Nephron (organoid): ENCODE data around the gene NAPA.
A peak's percentile ranks its signal among the peaks of the same experiment; 100 is the strongest.

Experiments used
- H3K27ac Mint-ChIP-seq, 3 experiments: 2 replicates each; pipeline ENCODE4 v1.8.0; 2020; ENCODE audit warnings: mixed read lengths in 3 of 3, mild to moderate bottlenecking in 2 of 3, moderate library complexity in 1 of 3
- H3K27me3 Mint-ChIP-seq: 2 replicates; pipeline ENCODE4 v1.8.0; 2021; ENCODE audit warnings: low read depth, mild to moderate bottlenecking, moderate library complexity, mixed read lengths
- H3K36me3 Mint-ChIP-seq: 2 replicates; pipeline ENCODE4 v1.8.0; 2020; ENCODE audit warnings: low read depth, mixed read lengths
- H3K4me1 Mint-ChIP-seq: 2 replicates; pipeline ENCODE4 v1.8.0; 2020; ENCODE audit warnings: mixed read lengths
- H3K4me3 Mint-ChIP-seq, 3 experiments: 2 replicates each; pipeline ENCODE4 v1.8.0; 2020; ENCODE audit warnings: mild to moderate bottlenecking in 3 of 3, mixed read lengths in 3 of 3, moderate library complexity in 2 of 3
- H3K9me3 Mint-ChIP-seq: 2 replicates; pipeline ENCODE4 v1.8.0; 2020; ENCODE audit warnings: mixed read lengths
- CTCF ChIP-seq, 3 experiments: fragments of 200-600 bp; sonication (generic); IDR thresholded peaks; one replicate each; pipeline ENCODE4 v1.5.0; 2021; ENCODE audit warnings: antibody characterized with exemption in 3 of 3; ENCODE audit not compliant: unreplicated experiment in 3 of 3

The NAPA gene

DNA sequence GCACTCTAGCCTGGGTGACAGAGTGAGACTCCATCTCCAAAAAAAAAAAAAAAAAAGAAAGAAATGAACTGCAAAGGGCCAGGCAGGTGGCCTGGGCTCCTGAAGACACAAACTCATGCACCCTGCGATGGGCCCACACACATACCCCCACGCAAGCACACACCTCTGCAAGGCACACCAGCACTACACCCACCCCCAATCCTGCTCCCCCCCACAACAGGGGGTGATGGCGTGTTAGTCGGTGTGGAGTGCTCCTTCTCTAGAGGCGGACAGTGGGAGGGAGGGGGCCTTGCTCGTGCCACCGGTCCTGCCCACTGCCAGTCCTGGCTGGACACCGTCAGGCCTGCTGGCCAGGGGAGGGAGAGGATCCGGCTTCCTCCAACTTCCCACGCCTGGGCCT, 41.5 kb downstream of the NAPA start:
- Mint-ChIP-seq H3K4me3 (no peak overlapping the region), H3K27ac (no peak overlapping the region), H3K36me3 (peaks cover 3% of the 10 kb centered on the region), H3K4me1 (peaks cover 10% of the 10 kb centered on the region), H3K27me3 (peaks cover 60% of the 10 kb centered on the region), H3K9me3 (no peaks in the 10 kb centered on the region)
- TF ChIP-seq CTCF (IDR thresholded peaks at IDR 0.05; ENCODE audit: unreplicated experiment in 3 of 3) = no peak

DNA sequence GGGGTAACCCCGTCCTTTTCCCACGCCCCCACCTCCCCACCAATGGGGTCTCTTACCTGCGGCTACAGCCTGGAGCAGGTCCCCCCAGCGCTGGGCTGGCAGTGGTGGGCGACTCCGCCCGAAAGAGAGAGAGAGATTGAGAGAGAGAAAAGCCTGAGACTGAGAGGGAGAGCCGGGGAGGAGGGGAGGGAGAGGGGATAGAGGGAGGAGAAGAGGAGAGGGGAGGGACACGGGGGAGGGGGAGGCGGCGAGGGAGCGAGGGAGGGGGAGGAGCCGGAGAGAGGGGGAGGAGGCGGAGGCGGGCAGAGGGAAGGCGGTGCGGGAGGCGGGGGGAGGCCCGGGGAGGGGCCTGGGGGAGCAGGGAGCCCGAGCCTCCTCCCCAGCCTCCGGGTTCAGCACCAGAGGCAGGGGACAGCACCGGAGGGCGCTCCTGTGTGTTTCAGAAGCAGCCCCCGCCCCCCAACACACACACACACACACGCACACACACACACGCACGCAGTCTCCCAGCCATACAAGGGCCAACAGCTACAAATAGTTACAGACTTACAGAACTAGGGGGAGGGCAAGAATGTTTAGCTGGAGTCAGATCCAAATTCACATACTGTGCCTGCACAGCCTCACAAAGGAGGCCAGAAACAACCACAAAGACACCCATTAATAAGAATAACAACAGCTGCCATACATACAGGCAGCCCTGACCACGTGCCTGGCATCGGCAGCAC, 43.0 kb downstream of the NAPA start, which contains the start of gene SLC8A2:
TSS of gene SLC8A2 (minus strand) at position 161 of the 725 bp plus-strand sequence. CDS start 5,490 bp downstream, outside the sequence.
- no peaks in the 10 kb centered on the region for H3K9me3 Mint-ChIP-seq
- H3K4me3 Mint-ChIP-seq = peak within 1 kb of the TSS; percentile 72 to 78 (median 76)
- H3K36me3 Mint-ChIP-seq = peaks cover 3% of the 10 kb centered on the region
- peaks cover 69% of the 10 kb centered on the region for H3K27me3 Mint-ChIP-seq
- no peak for TF ChIP-seq CTCF (IDR thresholded peaks at IDR 0.05; ENCODE audit: unreplicated experiment in 3 of 3)
- H3K4me1 Mint-ChIP-seq = peaks cover 10% of the 10 kb centered on the region
- H3K27ac Mint-ChIP-seq = no peak within 1 kb of the TSS

- H3K27me3 Mint-ChIP-seq = peaks cover 74% of the 10 kb centered on the region
- peak overlapping the region; percentile 60 to 76 (median 72) for H3K4me3 Mint-ChIP-seq
- no peaks in the 10 kb centered on the region for H3K9me3 Mint-ChIP-seq
- peaks cover 3% of the 10 kb centered on the region for H3K36me3 Mint-ChIP-seq
- peaks cover 10% of the 10 kb centered on the region for H3K4me1 Mint-ChIP-seq
- no peak for TF ChIP-seq CTCF (IDR thresholded peaks at IDR 0.05; ENCODE audit: unreplicated experiment in 3 of 3)
- H3K27ac Mint-ChIP-seq = no peak overlapping the region
These were observed 43.5 kb downstream of the NAPA start for GRCh38 chr19:47471381-47471732.

DNA sequence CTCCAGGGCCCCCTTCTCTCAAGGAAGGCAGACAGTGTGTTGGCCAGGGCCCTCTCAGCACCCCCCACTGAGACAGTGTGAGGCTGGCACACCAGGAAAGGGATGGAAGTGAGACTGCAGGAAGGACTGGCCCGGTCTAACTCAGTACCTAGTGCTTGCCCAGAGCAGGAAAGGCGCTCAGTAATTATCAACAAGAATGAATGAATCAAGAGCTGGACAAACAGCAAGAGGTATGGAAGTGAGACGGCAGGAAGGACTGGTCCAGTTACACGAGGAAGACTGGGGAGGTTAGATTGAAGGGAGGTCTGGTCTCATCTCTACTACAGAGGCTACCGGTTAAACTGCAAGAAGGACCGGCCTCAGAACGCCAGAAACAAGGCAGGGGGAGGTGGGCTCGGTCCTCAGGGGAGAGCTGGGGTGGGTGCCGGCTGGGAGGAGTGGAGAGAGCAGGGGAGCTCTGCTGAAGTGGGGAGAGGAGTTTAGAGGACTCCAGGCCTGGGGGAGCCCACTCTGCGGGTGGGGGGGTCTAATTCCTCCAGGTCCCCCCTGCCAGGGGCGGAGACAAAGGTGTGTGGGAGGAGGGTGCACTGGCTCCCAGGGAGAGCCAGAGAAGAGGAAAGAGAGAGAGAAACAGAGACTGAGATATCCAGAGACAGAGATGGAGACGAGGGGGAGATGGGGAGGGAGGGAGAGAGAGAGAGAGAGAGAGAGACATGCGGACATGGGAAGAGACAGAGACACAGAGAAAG, 44.2 kb downstream of the NAPA start:
- Mint-ChIP-seq H3K4me1 (peaks cover 10% of the 10 kb centered on the region), H3K9me3 (no peaks in the 10 kb centered on the region), H3K36me3 (peaks cover 3% of the 10 kb centered on the region), H3K27me3 (peaks cover 78% of the 10 kb centered on the region), H3K27ac (no peak overlapping the region), H3K4me3 (peak overlapping the region; percentile 60 to 76 (median 72))
- no peak for TF ChIP-seq CTCF (IDR thresholded peaks at IDR 0.05; ENCODE audit: unreplicated experiment in 3 of 3)

GRCh38 chr19:47469719-47470118, 45.1 kb downstream of the NAPA start:
- Mint-ChIP-seq H3K4me1 (peaks cover 10% of the 10 kb centered on the region), H3K27me3 (peaks cover 84% of the 10 kb centered on the region), H3K27ac (no peak overlapping the region), H3K9me3 (no peaks in the 10 kb centered on the region), H3K4me3 (no peak overlapping the region), H3K36me3 (no peaks in the 10 kb centered on the region)
- no peak for TF ChIP-seq CTCF (IDR thresholded peaks at IDR 0.05; ENCODE audit: unreplicated experiment in 3 of 3)
